Measurements from ENCODE around the gene IL3RA.

Gene IL3RA

DNA sequence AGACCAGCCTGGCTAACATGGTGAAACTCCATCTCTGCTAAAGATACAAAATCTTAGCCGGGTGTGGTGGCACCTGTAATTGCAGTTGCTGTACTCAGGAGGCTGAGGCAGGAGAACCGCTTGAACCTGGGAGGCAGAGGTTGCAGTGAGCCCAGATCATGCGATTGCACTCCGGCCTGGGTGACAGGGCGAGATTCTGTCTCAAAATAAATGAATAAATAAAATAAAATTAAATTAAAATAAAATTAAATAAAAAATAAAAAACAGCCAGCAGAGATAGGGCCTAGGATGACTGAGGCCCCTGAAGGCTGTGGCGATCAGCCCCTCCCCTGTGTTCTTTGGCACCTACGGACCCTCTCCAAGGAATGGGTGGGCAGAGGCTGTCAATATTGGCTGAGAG, 22.8 kb upstream of the IL3RA start:
- ChIA-PET POLR2A (no interaction called here), CTCF (no interaction called here)
- TF ChIP-seq SP1 (IDR thresholded peaks at IDR 0.05) (no peak), FOXA1 (IDR thresholded peaks at IDR 0.05) (no peak), HDGF (IDR thresholded peaks at IDR 0.05; ENCODE audit: borderline replicate concordance) (no peak), FOXM1 (IDR thresholded peaks at IDR 0.05; ENCODE audit: borderline replicate concordance) (no peak), NFRKB (IDR thresholded peaks at IDR 0.05) (no peak), CTBP1 (IDR thresholded peaks at IDR 0.05; ENCODE audit: borderline replicate concordance) (no peak), L3MBTL2 (conservative IDR thresholded peaks at IDR 0.05) (no peak), ELF4 (IDR thresholded peaks at IDR 0.05) (no peak), ARNT (IDR thresholded peaks at IDR 0.05) (no peak), TARDBP (IDR thresholded peaks at IDR 0.05) (no peak), BHLHE40 (IDR thresholded peaks at IDR 0.05; ENCODE audit: borderline replicate concordance) (no peak), LEF1 (IDR thresholded peaks at IDR 0.05; ENCODE audit: borderline replicate concordance) (no peak), SUZ12 (IDR thresholded peaks at IDR 0.05) (no peak), FOXK2 (IDR thresholded peaks at IDR 0.05) (no peak), ZNF384 (IDR thresholded peaks at IDR 0.05) (no peak)
- TF ChIP-seq, protein P1, sequence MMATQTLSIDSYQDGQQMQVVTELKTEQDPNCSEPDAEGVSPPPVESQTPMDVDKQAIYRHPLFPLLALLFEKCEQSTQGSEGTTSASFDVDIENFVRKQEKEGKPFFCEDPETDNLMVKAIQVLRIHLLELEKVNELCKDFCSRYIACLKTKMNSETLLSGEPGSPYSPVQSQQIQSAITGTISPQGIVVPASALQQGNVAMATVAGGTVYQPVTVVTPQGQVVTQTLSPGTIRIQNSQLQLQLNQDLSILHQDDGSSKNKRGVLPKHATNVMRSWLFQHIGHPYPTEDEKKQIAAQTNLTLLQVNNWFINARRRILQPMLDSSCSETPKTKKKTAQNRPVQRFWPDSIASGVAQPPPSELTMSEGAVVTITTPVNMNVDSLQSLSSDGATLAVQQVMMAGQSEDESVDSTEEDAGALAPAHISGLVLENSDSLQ (IDR thresholded peaks at IDR 0.05) = no peak
- no peak for DNase-seq (ENCODE audit: extremely low spot score)

DNA sequence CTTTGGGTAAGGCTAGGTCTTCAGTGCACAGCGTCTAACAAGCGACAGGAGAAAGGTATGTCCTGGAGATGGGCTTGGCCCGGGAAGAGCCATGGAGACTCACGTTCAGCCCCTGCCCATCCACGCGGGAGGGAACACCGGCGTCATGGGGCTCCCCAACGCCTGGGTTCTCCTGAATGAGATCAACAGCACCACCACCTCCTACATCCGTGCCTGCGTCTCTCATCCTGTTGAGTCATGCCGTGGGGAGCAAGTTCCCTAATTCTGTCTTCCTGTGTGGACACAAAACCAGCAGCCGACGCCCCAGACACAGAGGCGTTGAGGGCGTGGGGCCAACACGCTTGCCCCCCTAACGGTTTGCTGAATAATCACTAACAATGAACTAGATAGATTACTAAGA, 20.1 kb upstream of the IL3RA start:
- DNase-seq (ENCODE audit: extremely low spot score) = no peak
- ChIA-PET POLR2A (no interaction called here), CTCF (no interaction called here)
- TF ChIP-seq ELF4 (IDR thresholded peaks at IDR 0.05) (no peak), BHLHE40 (IDR thresholded peaks at IDR 0.05; ENCODE audit: borderline replicate concordance) (no peak), SUZ12 (IDR thresholded peaks at IDR 0.05) (no peak), ARNT (IDR thresholded peaks at IDR 0.05) (no peak), FOXA1 (IDR thresholded peaks at IDR 0.05) (no peak), L3MBTL2 (conservative IDR thresholded peaks at IDR 0.05) (no peak), ZNF384 (IDR thresholded peaks at IDR 0.05) (no peak), FOXM1 (IDR thresholded peaks at IDR 0.05; ENCODE audit: borderline replicate concordance) (no peak), NFRKB (IDR thresholded peaks at IDR 0.05) (no peak), CTBP1 (IDR thresholded peaks at IDR 0.05; ENCODE audit: borderline replicate concordance) (no peak), SP1 (IDR thresholded peaks at IDR 0.05) (no peak), TARDBP (IDR thresholded peaks at IDR 0.05) (no peak), HDGF (IDR thresholded peaks at IDR 0.05; ENCODE audit: borderline replicate concordance) (no peak), FOXK2 (IDR thresholded peaks at IDR 0.05) (no peak)
- TF ChIP-seq, protein P1 (IDR thresholded peaks at IDR 0.05) = no peak

DNA sequence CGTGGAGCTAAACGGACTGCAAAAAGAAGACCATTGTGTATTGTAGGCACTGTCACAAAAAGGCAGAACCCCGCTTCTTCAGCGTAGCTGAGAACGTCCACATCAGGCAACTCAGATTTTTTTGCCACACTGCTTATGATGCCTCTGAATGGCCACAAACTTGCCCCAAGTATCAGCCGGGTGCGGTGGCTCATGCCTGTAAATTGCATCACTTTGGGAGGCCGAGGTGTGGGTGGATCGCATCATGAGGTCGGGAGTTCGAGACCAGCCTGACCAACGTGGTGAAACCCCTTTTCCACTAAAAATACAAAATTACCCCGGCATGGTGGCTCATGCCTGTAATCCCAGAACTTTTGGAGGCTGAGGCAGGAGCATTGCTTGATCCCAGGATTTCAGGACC, 14.9 kb upstream of the IL3RA start:
- CTCF ChIA-PET = no interaction called here
- no peak for TF ChIP-seq NFRKB (IDR thresholded peaks at IDR 0.05)
- no peak for TF ChIP-seq TARDBP (IDR thresholded peaks at IDR 0.05)
- TF ChIP-seq FOXM1 (IDR thresholded peaks at IDR 0.05; ENCODE audit: borderline replicate concordance) = no peak
- TF ChIP-seq ARNT (IDR thresholded peaks at IDR 0.05) = no peak
- TF ChIP-seq LEF1 (IDR thresholded peaks at IDR 0.05; ENCODE audit: borderline replicate concordance) = no peak
- TF ChIP-seq HDGF (IDR thresholded peaks at IDR 0.05; ENCODE audit: borderline replicate concordance) = no peak
- no peak for TF ChIP-seq SP1 (IDR thresholded peaks at IDR 0.05)
- no peak for TF ChIP-seq ZNF384 (IDR thresholded peaks at IDR 0.05)
- no peak for TF ChIP-seq FOXK2 (IDR thresholded peaks at IDR 0.05)
- TF ChIP-seq, protein P1 (IDR thresholded peaks at IDR 0.05) = no peak
- TF ChIP-seq ELF4 (IDR thresholded peaks at IDR 0.05) = no peak
- no peak for TF ChIP-seq SUZ12 (IDR thresholded peaks at IDR 0.05)
- no peak for TF ChIP-seq BHLHE40 (IDR thresholded peaks at IDR 0.05; ENCODE audit: borderline replicate concordance)
- TF ChIP-seq FOXA1 (IDR thresholded peaks at IDR 0.05) = no peak
- no peak for TF ChIP-seq CTBP1 (IDR thresholded peaks at IDR 0.05; ENCODE audit: borderline replicate concordance)
- no peak for TF ChIP-seq L3MBTL2 (conservative IDR thresholded peaks at IDR 0.05)
- no peak for DNase-seq (ENCODE audit: extremely low spot score)
- POLR2A ChIA-PET = no interaction called here

DNA sequence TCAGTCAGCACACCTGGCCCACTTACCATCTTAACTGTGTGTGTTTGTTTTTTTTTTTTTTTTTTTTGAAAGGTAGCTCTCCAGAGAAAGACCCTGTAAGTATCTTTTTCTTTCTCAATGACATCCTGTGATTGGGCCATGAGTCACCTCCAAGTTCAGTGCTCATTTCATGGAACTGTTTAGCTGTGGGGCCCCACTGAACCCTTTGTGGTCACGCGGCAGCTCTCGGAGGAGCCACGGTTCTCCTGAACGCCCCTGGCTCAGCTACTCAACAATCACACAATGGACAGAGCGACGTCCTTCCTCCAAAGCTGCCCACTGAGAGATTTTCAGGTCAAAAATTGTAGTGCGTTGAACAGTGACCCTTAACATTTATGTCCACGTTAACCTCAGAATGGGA, 14.2 kb upstream of the IL3RA start:
- ChIA-PET CTCF (no interaction called here), POLR2A (no interaction called here)
- DNase-seq (ENCODE audit: extremely low spot score) = no peak
- TF ChIP-seq L3MBTL2 (conservative IDR thresholded peaks at IDR 0.05) = no peak
- no peak for TF ChIP-seq SP1 (IDR thresholded peaks at IDR 0.05)
- TF ChIP-seq SUZ12 (IDR thresholded peaks at IDR 0.05) = no peak
- no peak for TF ChIP-seq LEF1 (IDR thresholded peaks at IDR 0.05; ENCODE audit: borderline replicate concordance)
- TF ChIP-seq FOXM1 (IDR thresholded peaks at IDR 0.05; ENCODE audit: borderline replicate concordance) = no peak
- TF ChIP-seq TARDBP (IDR thresholded peaks at IDR 0.05) = no peak
- TF ChIP-seq HDGF (IDR thresholded peaks at IDR 0.05; ENCODE audit: borderline replicate concordance) = no peak
- TF ChIP-seq NFRKB (IDR thresholded peaks at IDR 0.05) = no peak
- TF ChIP-seq ARNT (IDR thresholded peaks at IDR 0.05) = no peak
- TF ChIP-seq, protein P1 (IDR thresholded peaks at IDR 0.05) = no peak
- TF ChIP-seq ZNF384 (IDR thresholded peaks at IDR 0.05) = no peak

DNA sequence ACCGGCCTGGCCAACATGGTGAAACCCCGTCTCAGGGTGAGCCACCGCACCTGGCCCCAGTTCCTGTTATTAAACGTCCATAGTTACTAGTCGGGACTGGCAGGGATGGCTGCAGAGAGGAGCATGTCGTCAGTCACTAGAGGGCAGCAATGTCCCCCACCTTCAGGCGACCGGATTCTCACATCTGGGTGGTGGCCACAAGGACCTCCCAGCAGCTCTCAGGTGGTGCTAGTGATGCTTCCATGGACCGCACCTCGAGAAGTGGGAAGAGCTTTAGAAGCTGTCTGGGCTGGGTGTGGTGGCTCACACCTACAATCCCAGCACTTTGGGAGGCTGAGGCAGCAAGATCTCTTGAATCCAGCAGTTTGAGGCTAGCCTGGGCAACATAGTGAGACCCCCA, 13.3 kb upstream of the IL3RA start:
- POLR2A ChIA-PET = no interaction called here
- TF ChIP-seq LEF1 (IDR thresholded peaks at IDR 0.05; ENCODE audit: borderline replicate concordance) (no peak), HDGF (IDR thresholded peaks at IDR 0.05; ENCODE audit: borderline replicate concordance) (no peak), BHLHE40 (IDR thresholded peaks at IDR 0.05; ENCODE audit: borderline replicate concordance) (no peak), NFRKB (IDR thresholded peaks at IDR 0.05) (no peak), SUZ12 (IDR thresholded peaks at IDR 0.05) (no peak)
- DNase-seq (ENCODE audit: extremely low spot score) = peak; percentile 74
- CTCF ChIA-PET = no interaction called here

Measured in HEK293T (cell line).